NCI-H226 (cell line): ENCODE data around the gene PPP1R3E.
A peak's percentile ranks its signal among the peaks of the same experiment; 100 is the strongest.
"Not testable (repeated sequence)": the region's sequence is repeated elsewhere in the genome, so short reads cannot be mapped to it uniquely, and the experiment has no call there.

ENCODE experiments used
- DNase-seq: peaks from one replicate; pipeline ENCODE4 v3.0.0-alpha.2; 2015

The PPP1R3E gene

GRCh38 chr14:23302290-23303225 lies at the start of gene PPP1R3E:
PPP1R3E (minus strand) TSS chr14:23302859; CDS start chr14:23302576, 283 bp downstream.
- DNase-seq, result peak; percentile 48

GRCh38 chr14:23351681-23352505 lies 49.2 kb upstream of the PPP1R3E start:
- no peak for DNase-seq

- no peak for DNase-seq
These were observed 46.6 kb upstream of the PPP1R3E start for GRCh38 chr14:23349156-23349845.

- no peak for DNase-seq
These were observed 45.6 kb upstream of the PPP1R3E start for GRCh38 chr14:23348297-23348655.

- no peak for DNase-seq
These were observed 45.0 kb upstream of the PPP1R3E start for GRCh38 chr14:23347406-23348296.

GRCh38 chr14:23346693-23347405 lies 44.2 kb upstream of the PPP1R3E start:
- no peak for DNase-seq

- no peak for DNase-seq
These were observed 43.5 kb upstream of the PPP1R3E start for GRCh38 chr14:23345987-23346692.

GRCh38 chr14:23344481-23344880 lies 41.8 kb upstream of the PPP1R3E start:
- DNase-seq, result no peak

GRCh38 chr14:23339506-23340268 lies 37.0 kb upstream of the PPP1R3E start:
- no peak for DNase-seq

GRCh38 chr14:23335623-23336022 lies 33.0 kb upstream of the PPP1R3E start:
- DNase-seq, result no peak

GRCh38 chr14:23327947-23328744 lies 25.5 kb upstream of the PPP1R3E start:
- DNase-seq, result peak; percentile 31

- DNase-seq, result no peak
These were observed 24.1 kb upstream of the PPP1R3E start for GRCh38 chr14:23326491-23327332.

GRCh38 chr14:23325746-23326145 lies 23.1 kb upstream of the PPP1R3E start:
- DNase-seq, result not testable (repeated sequence)

- no peak for DNase-seq
These were observed 22.3 kb upstream of the PPP1R3E start for GRCh38 chr14:23324993-23325392.

- no peak for DNase-seq
These were observed 21.8 kb upstream of the PPP1R3E start for GRCh38 chr14:23324455-23324846.

- no peak for DNase-seq
These were observed 21.3 kb upstream of the PPP1R3E start for GRCh38 chr14:23323838-23324454.
